Endothelial cell (in vitro differentiated cells): Measurements from ENCODE around the gene COPG1. TPM values are rescaled to one million over a fixed set of nuclear protein-coding genes. Genes with fewer than 3 reads are reported as not detected.

ENCODE experiments used
- DNase-seq: peaks from one replicate; pipeline ENCODE4 v3.0.0; 2021; ENCODE audit warnings: low spot score
- H3K27ac Mint-ChIP-seq: one replicate; pipeline ENCODE4 v1.8.0; 2021; ENCODE audit warnings: mixed read lengths, inconsistent platforms; ENCODE audit not compliant: unreplicated experiment
- H3K27me3 Mint-ChIP-seq: one replicate; pipeline ENCODE4 v1.8.0; 2021; ENCODE audit warnings: mild to moderate bottlenecking, moderate library complexity, mixed read lengths, inconsistent platforms; ENCODE audit not compliant: unreplicated experiment
- H3K36me3 Mint-ChIP-seq: one replicate; pipeline ENCODE4 v1.8.0; 2021; ENCODE audit warnings: mild to moderate bottlenecking, low read depth, mixed read lengths, inconsistent platforms; ENCODE audit not compliant: unreplicated experiment
- H3K4me1 Mint-ChIP-seq: one replicate; pipeline ENCODE4 v1.8.0; 2021; ENCODE audit warnings: mild to moderate bottlenecking, mixed read lengths, inconsistent platforms; ENCODE audit not compliant: unreplicated experiment
- H3K4me3 Mint-ChIP-seq: one replicate; pipeline ENCODE4 v1.8.0; 2021; ENCODE audit warnings: mild to moderate bottlenecking, mixed read lengths, inconsistent platforms; ENCODE audit not compliant: unreplicated experiment
- H3K9me3 Mint-ChIP-seq: one replicate; pipeline ENCODE4 v1.8.0; 2021; ENCODE audit warnings: mixed read lengths, inconsistent platforms; ENCODE audit not compliant: unreplicated experiment
- total RNA-seq: library from RNA; stranded (reverse); fragmentation: NEBNext Ultra II Directional; extraction: Animal tissue kit (Norgen Biotek cat#: 25700); gene quantifications from one replicate; pipeline ENCODE4 v1.2.1, GENCODE V29; 2021; ENCODE audit not compliant: unreplicated experiment
- TF ChIP-seq, protein P1 (sequence below): fragments of 200-600 bp; sonication (generic); IDR thresholded peaks from one replicate; pipeline ENCODE4 v1.5.0; 2021; ENCODE audit warnings: antibody characterized with exemption; ENCODE audit not compliant: unreplicated experiment

COPG1 gene
- total RNA-seq, 1 donor from 2014 or later = 149 TPM

DNA sequence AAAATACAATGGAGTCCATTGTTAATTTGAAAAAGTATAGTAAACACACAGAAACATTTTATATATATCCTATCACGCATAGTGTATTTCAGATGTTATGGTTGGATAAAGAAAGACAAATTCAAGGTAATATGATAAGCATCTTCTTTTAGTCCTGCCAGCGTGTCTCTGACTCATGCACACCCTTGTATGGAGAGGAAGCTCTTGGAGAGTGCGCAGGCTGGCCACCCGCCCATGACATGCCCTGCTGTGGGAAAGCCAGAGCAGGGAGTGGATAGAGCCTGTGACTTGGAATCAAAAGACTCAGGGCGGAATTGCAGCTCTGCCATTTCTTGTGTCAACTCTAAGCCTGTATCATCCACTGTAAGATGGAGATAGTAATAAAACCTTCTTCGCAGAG lies 23.0 kb upstream of the COPG1 start:
- H3K27me3 Mint-ChIP-seq = peaks cover 1% of the 10 kb centered on the region
- H3K4me1 Mint-ChIP-seq = peaks cover 44% of the 10 kb centered on the region
- no peak for DNase-seq
- H3K36me3 Mint-ChIP-seq = no peaks in the 10 kb centered on the region
- H3K9me3 Mint-ChIP-seq = no peaks in the 10 kb centered on the region
- TF ChIP-seq, protein P1, sequence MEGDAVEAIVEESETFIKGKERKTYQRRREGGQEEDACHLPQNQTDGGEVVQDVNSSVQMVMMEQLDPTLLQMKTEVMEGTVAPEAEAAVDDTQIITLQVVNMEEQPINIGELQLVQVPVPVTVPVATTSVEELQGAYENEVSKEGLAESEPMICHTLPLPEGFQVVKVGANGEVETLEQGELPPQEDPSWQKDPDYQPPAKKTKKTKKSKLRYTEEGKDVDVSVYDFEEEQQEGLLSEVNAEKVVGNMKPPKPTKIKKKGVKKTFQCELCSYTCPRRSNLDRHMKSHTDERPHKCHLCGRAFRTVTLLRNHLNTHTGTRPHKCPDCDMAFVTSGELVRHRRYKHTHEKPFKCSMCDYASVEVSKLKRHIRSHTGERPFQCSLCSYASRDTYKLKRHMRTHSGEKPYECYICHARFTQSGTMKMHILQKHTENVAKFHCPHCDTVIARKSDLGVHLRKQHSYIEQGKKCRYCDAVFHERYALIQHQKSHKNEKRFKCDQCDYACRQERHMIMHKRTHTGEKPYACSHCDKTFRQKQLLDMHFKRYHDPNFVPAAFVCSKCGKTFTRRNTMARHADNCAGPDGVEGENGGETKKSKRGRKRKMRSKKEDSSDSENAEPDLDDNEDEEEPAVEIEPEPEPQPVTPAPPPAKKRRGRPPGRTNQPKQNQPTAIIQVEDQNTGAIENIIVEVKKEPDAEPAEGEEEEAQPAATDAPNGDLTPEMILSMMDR = no peak
- no peak overlapping the region for H3K4me3 Mint-ChIP-seq
- no peak overlapping the region for H3K27ac Mint-ChIP-seq

DNA sequence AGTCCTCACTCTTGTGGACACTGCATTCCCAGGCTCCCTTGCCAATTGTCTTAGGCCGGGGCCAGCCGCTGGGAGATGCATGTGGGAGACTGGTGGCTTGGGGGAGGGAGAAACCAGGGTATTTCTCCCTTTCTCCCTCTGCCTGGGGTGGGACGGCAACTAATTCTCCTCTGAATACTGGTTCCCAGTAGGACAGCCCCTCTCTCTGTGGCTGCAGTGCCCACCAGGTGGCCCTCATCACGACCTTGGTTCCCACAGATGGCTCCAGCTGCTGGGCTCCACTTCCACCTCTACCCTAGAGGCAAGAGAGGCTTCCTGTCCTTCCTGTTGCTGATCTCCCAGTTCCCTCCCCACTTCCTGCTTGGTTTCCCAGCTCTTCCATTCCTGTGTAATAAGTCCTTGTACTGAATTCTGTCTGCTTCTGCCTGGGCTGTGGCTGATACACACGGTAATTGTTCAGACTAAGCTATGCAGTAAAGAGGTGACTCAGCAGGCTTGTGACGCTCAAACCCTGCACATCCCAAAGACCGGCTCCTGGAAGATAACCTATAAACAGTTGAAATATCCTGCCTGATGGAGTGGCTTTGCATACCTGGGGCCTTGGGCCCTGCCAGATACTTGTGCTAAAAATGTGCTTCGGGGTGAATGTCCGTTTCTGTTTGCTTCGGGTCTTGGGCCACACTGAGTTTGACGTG lies 20.4 kb upstream of the COPG1 start:
- H3K27me3 Mint-ChIP-seq = peaks cover 1% of the 10 kb centered on the region
- no peaks in the 10 kb centered on the region for H3K36me3 Mint-ChIP-seq
- peak overlapping the region; percentile 42 for H3K4me3 Mint-ChIP-seq
- DNase-seq = peak; percentile 39
- H3K4me1 Mint-ChIP-seq = peaks cover 50% of the 10 kb centered on the region
- no peaks in the 10 kb centered on the region for H3K9me3 Mint-ChIP-seq
- peak overlapping the region; percentile 87 for H3K27ac Mint-ChIP-seq
- TF ChIP-seq, protein P1 = no peak

DNA sequence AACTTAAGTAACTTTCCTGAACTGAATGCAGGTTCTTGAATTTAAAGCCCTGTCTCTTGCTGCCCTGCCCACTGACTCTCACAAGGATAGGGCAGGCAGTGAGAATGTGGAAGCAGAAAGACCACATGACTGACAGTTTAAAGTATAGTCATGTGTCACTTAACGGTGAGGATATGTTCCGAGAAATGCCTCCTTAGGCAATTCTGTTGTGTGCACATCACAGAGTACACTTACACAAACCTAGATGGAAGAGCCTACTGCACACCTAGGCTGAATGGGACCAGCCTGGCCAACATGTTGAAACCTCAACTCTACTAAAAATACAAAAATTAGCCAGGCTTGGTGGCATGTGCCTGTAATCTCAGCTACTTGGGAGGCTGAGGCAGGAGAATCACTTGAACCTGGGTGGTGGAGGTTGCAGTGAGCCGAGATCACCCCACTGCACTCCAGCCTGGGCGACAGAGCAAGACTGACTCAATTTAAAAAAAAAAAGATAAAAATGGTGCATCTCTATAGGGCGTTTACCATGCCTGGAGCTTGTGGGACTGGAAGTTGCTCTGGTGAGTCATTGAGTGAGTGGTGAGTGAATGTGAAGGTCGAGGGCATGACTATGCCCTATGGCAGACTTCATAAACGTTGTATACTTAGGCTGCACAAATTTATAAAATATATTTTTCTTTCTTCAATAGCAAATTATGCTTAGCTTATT lies 18.9 kb upstream of the COPG1 start:
- H3K9me3 Mint-ChIP-seq = no peaks in the 10 kb centered on the region
- DNase-seq = no peak
- peaks cover 46% of the 10 kb centered on the region for H3K4me1 Mint-ChIP-seq
- peaks cover 4% of the 10 kb centered on the region for H3K27me3 Mint-ChIP-seq
- TF ChIP-seq, protein P1 = no peak
- H3K4me3 Mint-ChIP-seq = no peak overlapping the region
- no peak overlapping the region for H3K27ac Mint-ChIP-seq
- no peaks in the 10 kb centered on the region for H3K36me3 Mint-ChIP-seq

DNA sequence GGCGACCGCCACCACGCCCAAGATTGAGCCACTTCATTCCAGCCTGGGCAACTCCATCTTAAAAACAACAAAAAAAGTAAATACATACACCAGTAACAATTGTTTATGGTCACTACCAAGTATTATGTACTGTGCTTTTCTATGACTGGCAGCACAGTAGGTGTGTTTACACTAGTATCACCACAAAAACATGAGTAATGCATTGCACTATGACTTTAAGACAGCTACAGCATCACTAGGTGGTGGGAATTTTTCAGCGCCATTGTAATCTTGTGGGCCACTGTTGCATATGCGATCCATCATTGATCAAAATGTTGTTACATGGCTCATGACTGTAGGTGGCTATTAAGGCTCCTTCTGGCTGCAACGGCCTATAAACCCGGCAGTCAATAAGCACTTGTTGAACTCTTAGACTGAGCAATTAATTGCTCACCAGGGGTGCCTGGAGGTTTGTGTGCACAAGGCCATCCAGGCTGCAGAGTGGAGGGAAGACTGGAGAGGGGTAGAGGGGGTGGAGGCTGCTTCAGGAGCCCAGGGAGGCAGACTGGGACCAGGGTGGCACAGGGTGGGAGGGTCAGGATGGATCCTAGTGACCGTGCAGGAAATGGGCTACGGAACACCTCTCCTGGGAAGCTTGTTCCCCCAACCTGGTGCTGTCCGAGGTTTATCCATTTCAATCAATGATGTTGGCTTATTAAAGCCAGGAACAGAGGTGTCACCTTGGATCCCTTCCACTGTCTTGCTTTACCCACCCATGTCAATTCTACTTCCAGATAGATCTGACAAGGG lies 17.9 kb upstream of the COPG1 start:
- TF ChIP-seq, protein P1 = no peak
- Mint-ChIP-seq H3K9me3 (no peaks in the 10 kb centered on the region), H3K4me1 (peaks cover 41% of the 10 kb centered on the region), H3K27ac (no peak overlapping the region), H3K36me3 (no peaks in the 10 kb centered on the region), H3K4me3 (no peak overlapping the region), H3K27me3 (peaks cover 4% of the 10 kb centered on the region)
- DNase-seq = no peak
